Hepatocyte (in vitro differentiated cells): Measurements from ENCODE around the gene ADAMTSL5. TPM values are rescaled to one million over a fixed set of nuclear protein-coding genes. Genes with fewer than 3 reads are reported as not detected.

Source experiments
- DNase-seq: peaks from one replicate; pipeline ENCODE4 v3.0.0-alpha.2; 2016; ENCODE audit warnings: low spot score
- H2AFZ ChIP-seq: fragments of 200-600 bp; sonication (generic); 2 replicates; pipeline ENCODE4 v1.6.0; 2016; ENCODE audit warnings: antibody characterized with exemption, mild to moderate bottlenecking
- H3K27ac ChIP-seq: fragments of 200-600 bp; sonication (generic); 2 replicates; pipeline ENCODE4 v1.5.1; 2016; ENCODE audit warnings: mild to moderate bottlenecking
- H3K27me3 ChIP-seq: fragments of 200-600 bp; sonication (generic); 2 replicates; pipeline ENCODE4 v1.6.1; 2016
- H3K36me3 ChIP-seq: fragments of 200-600 bp; sonication (generic); replicated peaks from 2 replicates; pipeline ENCODE4 v1.5.1; 2016; ENCODE audit warnings: low read depth; ENCODE audit not compliant: insufficient read depth
- H3K4me1 ChIP-seq: fragments of 200-600 bp; sonication (generic); 2 replicates; pipeline ENCODE4 v1.5.1; 2016; ENCODE audit warnings: mild to moderate bottlenecking, moderate library complexity; ENCODE audit not compliant: insufficient read depth
- H3K4me2 ChIP-seq: fragments of 200-600 bp; sonication (generic); 2 replicates; pipeline ENCODE4 v1.6.0; 2016
- H3K4me3 ChIP-seq: fragments of 200-600 bp; sonication (generic); 2 replicates; pipeline ENCODE4 v1.5.1; 2016; ENCODE audit warnings: mild to moderate bottlenecking
- H3K79me2 ChIP-seq: fragments of 200-600 bp; sonication (generic); 2 replicates; pipeline ENCODE4 v1.6.0; 2017; ENCODE audit warnings: mild to moderate bottlenecking
- H3K9me2 ChIP-seq: fragments of 200-600 bp; sonication (generic); replicated peaks from 2 replicates; pipeline ENCODE4 v1.6.0; 2017; ENCODE audit warnings: mild to moderate bottlenecking; ENCODE audit not compliant: insufficient read depth
- H3K9me3 ChIP-seq: fragments of 200-600 bp; sonication (generic); 2 replicates; pipeline ENCODE4 v1.5.1; 2016; ENCODE audit warnings: low read depth, mild to moderate bottlenecking
- H4K20me1 ChIP-seq: fragments of 200-600 bp; sonication (generic); 2 replicates; pipeline ENCODE4 v1.6.0; 2016; ENCODE audit warnings: mild to moderate bottlenecking; ENCODE audit not compliant: insufficient read depth, poor library complexity, severe bottlenecking
- EZH2 ChIP-seq: fragments of 200-600 bp; sonication (generic); IDR thresholded peaks from 2 replicates; pipeline ENCODE4 v1.6.1; 2016; ENCODE audit warnings: antibody characterized with exemption, mild to moderate bottlenecking, borderline replicate concordance
- EZH2phosphoT487 ChIP-seq: fragments of 200-600 bp; sonication (generic); IDR thresholded peaks from one replicate; pipeline ENCODE4 v1.6.1; 2018; ENCODE audit warnings: antibody characterized with exemption, mild to moderate bottlenecking, low read depth, moderate library complexity; ENCODE audit not compliant: unreplicated experiment, severe bottlenecking
- WGBS: methylation state at CpG from one replicate; pipeline ENCODE4 v1.1.6; 2016; ENCODE audit warnings: low lambda C conversion rate; ENCODE audit errors: missing lambda C conversion rate; 5-methylcytosine and 5-hydroxymethylcytosine counted together
- polyA plus RNA-seq: library from polyadenylated mRNA; unstranded; fragments of >200 nt; fragmentation: Nextera tagmentation; extraction: Ambion mirVana; gene quantifications from 2 replicates; pipeline ENCODE4 v1.2.1, GENCODE V29; 2016
- total RNA-seq: library from RNA; depleted of rRNA; stranded (reverse); fragments of >200 nt; gene quantifications from 2 replicates; pipeline ENCODE4 v1.2.3, GENCODE V29; 2014
- TF ChIP-seq, protein P1 (sequence below): fragments of 200-600 bp; sonication (generic); IDR thresholded peaks from 2 replicates; pipeline ENCODE4 v1.5.1; 2016; ENCODE audit warnings: antibody characterized with exemption, mild to moderate bottlenecking; ENCODE audit not compliant: poor library complexity

Gene ADAMTSL5
- total and polyA plus RNA-seq, 2 experiments from 2014 or later, result 8.3 to 45.5 TPM

DNA sequence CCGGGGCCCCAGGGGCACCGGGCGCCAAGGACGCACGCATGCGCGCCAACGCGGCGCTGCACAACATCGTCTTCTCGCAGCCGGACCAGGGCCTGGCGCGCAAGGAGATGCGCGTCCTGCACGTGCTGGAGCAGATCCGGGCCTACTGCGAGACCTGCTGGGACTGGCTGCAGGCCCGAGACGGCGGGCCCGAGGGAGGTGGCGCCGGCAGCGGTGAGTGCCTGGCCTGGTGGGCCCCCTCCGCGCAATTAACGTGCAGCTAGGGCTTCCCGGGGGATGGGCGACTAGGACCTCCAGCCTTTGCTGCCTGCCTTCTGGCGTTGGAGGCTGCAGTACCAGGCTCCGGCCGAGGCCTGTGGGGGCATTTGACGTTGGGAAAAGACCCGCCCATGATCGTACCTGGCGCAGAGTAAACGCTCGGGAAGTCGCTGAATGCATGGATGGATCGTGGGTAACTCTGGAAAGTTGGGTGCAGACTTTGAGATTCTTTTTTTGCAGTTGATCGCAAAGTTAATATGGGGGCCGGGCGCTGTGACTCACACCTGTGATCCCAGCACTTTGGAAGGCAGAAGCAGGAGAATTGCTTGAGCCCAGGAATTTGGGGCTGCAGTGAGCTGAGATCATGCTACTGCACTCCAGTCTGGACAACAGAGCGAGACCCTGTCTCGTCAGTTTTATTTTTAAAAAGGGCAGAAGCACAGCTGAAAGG lies 55.6 kb downstream of the ADAMTSL5 start:
- H3K27ac ChIP-seq, result no peak overlapping the region
- H3K4me3 ChIP-seq, result no peak overlapping the region
- no peak overlapping the region for H3K4me2 ChIP-seq
- peak; percentile 47 for TF ChIP-seq EZH2
- TF ChIP-seq, protein P1, sequence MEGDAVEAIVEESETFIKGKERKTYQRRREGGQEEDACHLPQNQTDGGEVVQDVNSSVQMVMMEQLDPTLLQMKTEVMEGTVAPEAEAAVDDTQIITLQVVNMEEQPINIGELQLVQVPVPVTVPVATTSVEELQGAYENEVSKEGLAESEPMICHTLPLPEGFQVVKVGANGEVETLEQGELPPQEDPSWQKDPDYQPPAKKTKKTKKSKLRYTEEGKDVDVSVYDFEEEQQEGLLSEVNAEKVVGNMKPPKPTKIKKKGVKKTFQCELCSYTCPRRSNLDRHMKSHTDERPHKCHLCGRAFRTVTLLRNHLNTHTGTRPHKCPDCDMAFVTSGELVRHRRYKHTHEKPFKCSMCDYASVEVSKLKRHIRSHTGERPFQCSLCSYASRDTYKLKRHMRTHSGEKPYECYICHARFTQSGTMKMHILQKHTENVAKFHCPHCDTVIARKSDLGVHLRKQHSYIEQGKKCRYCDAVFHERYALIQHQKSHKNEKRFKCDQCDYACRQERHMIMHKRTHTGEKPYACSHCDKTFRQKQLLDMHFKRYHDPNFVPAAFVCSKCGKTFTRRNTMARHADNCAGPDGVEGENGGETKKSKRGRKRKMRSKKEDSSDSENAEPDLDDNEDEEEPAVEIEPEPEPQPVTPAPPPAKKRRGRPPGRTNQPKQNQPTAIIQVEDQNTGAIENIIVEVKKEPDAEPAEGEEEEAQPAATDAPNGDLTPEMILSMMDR, result no peak
- no peaks in the 10 kb centered on the region for H3K79me2 ChIP-seq
- H3K27me3 ChIP-seq, result peaks cover 50% of the 10 kb centered on the region
- no peaks in the 10 kb centered on the region for H3K4me1 ChIP-seq
- DNase-seq, result no peak
- H2AFZ ChIP-seq, result no peak overlapping the region
- no peaks in the 10 kb centered on the region for H3K9me2 ChIP-seq
- no peaks in the 10 kb centered on the region for H4K20me1 ChIP-seq
- no peaks in the 10 kb centered on the region for H3K36me3 ChIP-seq
- no peaks in the 10 kb centered on the region for H3K9me3 ChIP-seq
- WGBS, result 40% methylated on average over 35 of the region's 48 CpGs

DNA sequence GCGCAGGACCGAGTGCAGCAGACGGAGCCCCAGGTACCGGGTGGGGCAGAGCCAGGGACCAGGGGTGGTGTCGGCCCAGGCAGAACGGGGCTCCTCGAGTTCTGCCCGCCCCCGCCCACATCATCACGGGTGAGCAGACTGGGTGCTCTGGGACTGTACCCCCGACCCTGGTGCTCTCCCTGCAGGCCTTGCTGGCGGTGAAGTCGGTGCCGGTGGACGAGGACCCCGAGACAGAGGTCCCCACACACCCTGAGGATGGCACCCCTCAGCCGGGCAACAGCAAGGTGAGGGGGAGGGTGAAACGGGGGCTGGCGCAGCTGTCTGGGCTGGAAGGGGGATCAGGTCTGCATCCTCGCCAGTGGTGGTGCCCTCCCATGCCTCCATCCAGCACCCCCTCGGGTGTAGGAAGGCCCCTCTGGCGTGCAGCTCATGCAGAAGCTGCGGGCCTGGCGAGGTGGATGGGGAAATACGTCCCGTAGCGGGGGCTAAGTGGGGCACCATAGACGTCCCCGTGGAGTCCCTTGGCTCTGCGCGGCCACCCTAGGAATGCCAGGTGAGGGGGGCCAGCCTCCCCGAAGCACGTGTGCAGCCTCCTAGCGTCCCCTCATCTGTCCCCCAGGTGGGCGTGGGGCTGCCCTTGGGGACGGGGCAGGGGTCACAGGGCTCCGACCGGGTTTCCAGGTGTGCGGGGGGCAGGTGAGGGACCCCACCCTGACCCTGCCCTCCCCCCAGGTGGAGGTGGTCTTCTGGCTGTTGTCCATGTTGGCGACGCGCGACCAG lies 56.5 kb downstream of the ADAMTSL5 start:
- H2AFZ ChIP-seq, result no peak overlapping the region
- H3K79me2 ChIP-seq, result no peaks in the 10 kb centered on the region
- DNase-seq, result no peak
- H3K4me1 ChIP-seq, result no peaks in the 10 kb centered on the region
- no peaks in the 10 kb centered on the region for H4K20me1 ChIP-seq
- 87% methylated on average over 38 of the region's 43 CpGs for WGBS
- TF ChIP-seq, protein P1, result no peak
- TF ChIP-seq EZH2phosphoT487 (no peak), EZH2 (no peak)
- H3K9me3 ChIP-seq, result no peaks in the 10 kb centered on the region
- H3K27ac ChIP-seq, result no peak overlapping the region
- no peak overlapping the region for H3K4me3 ChIP-seq
- peaks cover 58% of the 10 kb centered on the region for H3K27me3 ChIP-seq
- H3K36me3 ChIP-seq, result no peaks in the 10 kb centered on the region
- H3K4me2 ChIP-seq, result no peak overlapping the region
- H3K9me2 ChIP-seq, result no peaks in the 10 kb centered on the region

DNA sequence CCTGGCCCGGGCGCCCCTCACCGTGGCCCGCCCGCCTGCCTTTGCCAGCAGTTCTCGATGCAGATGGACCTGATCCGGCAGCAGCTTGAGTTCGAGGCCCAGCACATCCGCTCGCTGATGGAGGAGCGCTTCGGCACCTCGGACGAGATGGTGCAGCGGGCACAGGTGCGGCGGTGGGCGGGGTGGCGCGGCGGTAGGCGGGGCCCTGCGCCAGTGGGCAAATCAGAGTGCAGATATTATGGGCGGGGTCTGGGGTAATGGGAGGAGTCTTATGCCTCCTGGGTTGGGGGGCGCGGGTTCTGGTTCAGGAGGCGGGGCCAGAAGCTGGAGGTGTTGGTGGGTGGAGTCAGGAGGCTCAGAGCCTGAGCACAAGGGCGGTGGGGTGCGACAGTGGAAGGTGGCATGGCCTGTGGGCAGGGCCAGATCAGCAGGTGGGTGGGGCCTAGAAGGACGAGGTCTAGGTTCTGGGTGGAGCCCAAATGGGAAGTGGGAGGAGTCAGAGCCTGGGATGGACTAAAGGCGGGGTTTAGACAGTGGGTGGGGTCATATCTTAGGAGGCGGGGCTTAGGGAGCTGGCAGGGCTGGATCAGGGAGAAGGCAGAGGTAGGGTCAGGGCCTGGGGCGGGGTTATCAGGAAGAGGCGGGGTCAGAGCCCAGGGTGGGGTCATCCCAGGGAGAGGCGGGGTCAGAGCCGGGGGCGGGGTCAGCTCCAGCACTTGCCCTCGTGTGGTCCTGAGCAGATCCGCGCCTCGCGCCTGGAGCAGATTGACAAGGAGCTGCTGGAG lies 57.3 kb downstream of the ADAMTSL5 start:
- Histone ChIP-seq H3K27me3 (peaks cover 65% of the 10 kb centered on the region), H3K9me2 (no peaks in the 10 kb centered on the region), H4K20me1 (no peaks in the 10 kb centered on the region), H3K4me2 (no peak overlapping the region), H3K27ac (no peak overlapping the region), H3K79me2 (no peaks in the 10 kb centered on the region), H2AFZ (no peak overlapping the region), H3K36me3 (no peaks in the 10 kb centered on the region), H3K4me3 (no peak overlapping the region), H3K4me1 (no peaks in the 10 kb centered on the region), H3K9me3 (no peaks in the 10 kb centered on the region)
- 38% methylated on average over 16 of the region's 42 CpGs for WGBS
- peak; percentile 46 for DNase-seq
- TF ChIP-seq EZH2 (no peak), EZH2phosphoT487 (no peak)
- TF ChIP-seq, protein P1, result no peak

Other genes starting within 250 kb of the ADAMTSL5 start
- 212 and 361 TPM in 2 replicates for gene CIRBP, start 243.7 kb downstream of the ADAMTSL5 start, total RNA-seq
- 202 and 261 TPM in 2 replicates for gene CIRBP, start 243.7 kb downstream of the ADAMTSL5 start, polyA plus RNA-seq
- gene FAM174C, start 237.5 kb downstream of the ADAMTSL5 start, total RNA-seq, result 25.5 TPM in 2 replicates
- 79.9 and 89.5 TPM in 2 replicates for gene FAM174C, start 237.5 kb downstream of the ADAMTSL5 start, polyA plus RNA-seq
- 11.0 and 14.2 TPM in 2 replicates for gene EFNA2, start 227.1 kb downstream of the ADAMTSL5 start, total RNA-seq
- 1.3 and 1.8 TPM in 2 replicates for gene EFNA2, start 227.1 kb downstream of the ADAMTSL5 start, polyA plus RNA-seq
- 81.6 and 130 TPM in 2 replicates for gene NDUFS7, start 129.1 kb downstream of the ADAMTSL5 start, total RNA-seq
- 270 and 276 TPM in 2 replicates for gene NDUFS7, start 129.1 kb downstream of the ADAMTSL5 start, polyA plus RNA-seq
- gene GAMT, start 111.5 kb downstream of the ADAMTSL5 start, total RNA-seq, result 121 and 122 TPM in 2 replicates
- 148 and 170 TPM in 2 replicates for gene GAMT, start 111.5 kb downstream of the ADAMTSL5 start, polyA plus RNA-seq
- gene DAZAP1, start 105.4 kb downstream of the ADAMTSL5 start, total RNA-seq, result 42.4 and 46.8 TPM in 2 replicates
- gene DAZAP1, start 105.4 kb downstream of the ADAMTSL5 start, polyA plus RNA-seq, result 35.8 and 37.9 TPM in 2 replicates
- 1,556 and 1,885 TPM in 2 replicates for gene RPS15, start 74.6 kb downstream of the ADAMTSL5 start, total RNA-seq
- 938 and 950 TPM in 2 replicates for gene RPS15, start 74.6 kb downstream of the ADAMTSL5 start, polyA plus RNA-seq
- gene APC2, start 62.9 kb downstream of the ADAMTSL5 start, total RNA-seq, result 0.24 and 1.2 TPM in 2 replicates
- gene APC2, start 62.9 kb downstream of the ADAMTSL5 start, polyA plus RNA-seq, result 0.36 and 0.40 TPM in 2 replicates
- gene C19orf25, start 33.8 kb downstream of the ADAMTSL5 start, total RNA-seq, result 36.3 and 36.4 TPM in 2 replicates
- gene C19orf25, start 33.8 kb downstream of the ADAMTSL5 start, polyA plus RNA-seq, result 43.6 and 65.0 TPM in 2 replicates
- 2.8 and 7.7 TPM in 2 replicates for gene PCSK4, start 22.7 kb downstream of the ADAMTSL5 start, total RNA-seq
- gene PCSK4, start 22.7 kb downstream of the ADAMTSL5 start, polyA plus RNA-seq, result 9.6 and 16.2 TPM in 2 replicates
- 80.8 and 88.9 TPM in 2 replicates for gene REEP6, start 21.8 kb downstream of the ADAMTSL5 start, total RNA-seq
- gene REEP6, start 21.8 kb downstream of the ADAMTSL5 start, polyA plus RNA-seq, result 179 and 218 TPM in 2 replicates
- not detected in 2 replicates for gene PLK5, start 11.1 kb upstream of the ADAMTSL5 start, total RNA-seq
- 0.12 and 0.53 TPM in 2 replicates for gene PLK5, start 11.1 kb upstream of the ADAMTSL5 start, polyA plus RNA-seq
- 38.7 and 45.6 TPM in 2 replicates for gene MEX3D, start 55.3 kb upstream of the ADAMTSL5 start, total RNA-seq
- gene MEX3D, start 55.3 kb upstream of the ADAMTSL5 start, polyA plus RNA-seq, result 6.2 and 6.6 TPM in 2 replicates
- 84.2 and 84.5 TPM in 2 replicates for gene MBD3, start 79.8 kb upstream of the ADAMTSL5 start, total RNA-seq
- 56.3 and 66.6 TPM in 2 replicates for gene MBD3, start 79.8 kb upstream of the ADAMTSL5 start, polyA plus RNA-seq
- 56.6 and 57.6 TPM in 2 replicates for gene UQCR11, start 92.4 kb upstream of the ADAMTSL5 start, total RNA-seq
- 672 and 684 TPM in 2 replicates for gene UQCR11, start 92.4 kb upstream of the ADAMTSL5 start, polyA plus RNA-seq
- gene TCF3, start 139.6 kb upstream of the ADAMTSL5 start, total RNA-seq, result 67.9 and 76.7 TPM in 2 replicates
- 93.7 and 125 TPM in 2 replicates for gene TCF3, start 139.6 kb upstream of the ADAMTSL5 start, polyA plus RNA-seq
- 0.03 and 0.08 TPM in 2 replicates for gene ONECUT3, start 240.5 kb upstream of the ADAMTSL5 start, total RNA-seq
- gene ONECUT3, start 240.5 kb upstream of the ADAMTSL5 start, polyA plus RNA-seq, result 0.06 and 0.09 TPM in 2 replicates